Activated T-helper 17 cell treated with anti-CD3 and anti-CD28 coated beads, Interleukin-2, amount 50 U/mL, for 72 hours (primary cell): ENCODE results near the gene PRKCA. TPM values are rescaled to one million over a fixed set of nuclear protein-coding genes. Genes with fewer than 3 reads are reported as not detected.
A peak's percentile ranks its signal among the peaks of the same experiment; 100 is the strongest.

Experiments
- ATAC-seq: fragments of 150-1000 bp; cut with Tn5 transposase; replicated peaks from 2 replicates; pipeline ENCODE4 v1.10.0; 2021; ENCODE audit warnings: mild to moderate bottlenecking, moderate library complexity
- H3K27ac Mint-ChIP-seq: one replicate; pipeline ENCODE4 v1.8.0; 2022; ENCODE audit warnings: mixed read lengths
- H3K27me3 Mint-ChIP-seq: one replicate; pipeline ENCODE4 v1.8.0; 2022; ENCODE audit warnings: mixed read lengths
- H3K36me3 Mint-ChIP-seq: one replicate; pipeline ENCODE4 v1.8.0; 2022; ENCODE audit warnings: low read depth, mild to moderate bottlenecking, mixed read lengths
- H3K4me1 Mint-ChIP-seq: one replicate; pipeline ENCODE4 v1.8.0; 2022; ENCODE audit warnings: mixed read lengths
- H3K4me3 Mint-ChIP-seq: one replicate; pipeline ENCODE4 v1.8.0; 2022; ENCODE audit warnings: mild to moderate bottlenecking, mixed read lengths
- H3K9me3 Mint-ChIP-seq: one replicate; pipeline ENCODE4 v1.8.0; 2022; ENCODE audit warnings: mixed read lengths
- total RNA-seq, 2 donors: library from RNA; stranded (reverse); gene quantifications; one replicate each; pipeline ENCODE4 v1.2.3, GENCODE V29; 2022

PRKCA gene
- total RNA-seq, 2 donors from 2014 or later, result 58.2 to 86.0 TPM

DNA sequence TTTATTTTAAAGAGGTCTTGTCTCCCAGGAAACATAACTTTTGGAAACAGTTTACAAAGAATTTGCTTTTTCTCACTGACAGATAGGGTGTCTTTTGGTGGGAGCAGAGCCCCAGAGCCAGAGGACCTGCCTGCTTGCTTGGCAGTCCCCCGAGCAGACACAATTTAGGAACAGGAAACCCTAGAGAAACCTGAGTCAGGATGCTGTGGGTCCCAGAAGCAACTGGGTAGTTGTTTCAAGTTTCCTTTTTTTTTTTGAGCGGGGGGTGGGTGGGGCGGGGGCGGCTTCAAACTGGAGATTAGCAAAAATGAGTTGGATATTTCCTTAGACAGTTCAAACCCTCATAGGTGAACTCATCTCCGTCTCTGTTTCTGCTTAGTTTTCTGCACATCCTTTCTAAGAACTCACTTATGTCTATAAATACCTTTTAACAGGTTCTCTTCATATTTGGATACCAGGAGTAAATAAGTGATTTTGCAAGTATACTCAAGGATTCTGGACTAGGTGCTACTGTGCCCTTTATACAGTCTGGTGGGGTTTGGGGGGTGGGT, 135.1 kb downstream of the PRKCA start:
- H3K27me3 Mint-ChIP-seq, result no peaks in the 10 kb centered on the region
- H3K4me3 Mint-ChIP-seq, result no peak overlapping the region
- no peak overlapping the region for H3K27ac Mint-ChIP-seq
- H3K36me3 Mint-ChIP-seq, result peaks cover 13% of the 10 kb centered on the region
- H3K9me3 Mint-ChIP-seq, result no peaks in the 10 kb centered on the region
- peaks cover 22% of the 10 kb centered on the region for H3K4me1 Mint-ChIP-seq
- ATAC-seq, result peak; percentile 87

GRCh38 chr17:66438101-66438500, 135.7 kb downstream of the PRKCA start:
- no peaks in the 10 kb centered on the region for H3K9me3 Mint-ChIP-seq
- H3K4me3 Mint-ChIP-seq, result no peak overlapping the region
- no peaks in the 10 kb centered on the region for H3K27me3 Mint-ChIP-seq
- H3K36me3 Mint-ChIP-seq, result peaks cover 19% of the 10 kb centered on the region
- no peak overlapping the region for H3K27ac Mint-ChIP-seq
- H3K4me1 Mint-ChIP-seq, result peaks cover 24% of the 10 kb centered on the region
- no peak for ATAC-seq

GRCh38 chr17:66441101-66441661, 138.8 kb downstream of the PRKCA start:
- Mint-ChIP-seq H3K36me3 (peaks cover 41% of the 10 kb centered on the region), H3K9me3 (no peaks in the 10 kb centered on the region), H3K4me3 (no peak overlapping the region), H3K4me1 (peaks cover 35% of the 10 kb centered on the region), H3K27ac (no peak overlapping the region), H3K27me3 (no peaks in the 10 kb centered on the region)
- ATAC-seq, result no peak

DNA sequence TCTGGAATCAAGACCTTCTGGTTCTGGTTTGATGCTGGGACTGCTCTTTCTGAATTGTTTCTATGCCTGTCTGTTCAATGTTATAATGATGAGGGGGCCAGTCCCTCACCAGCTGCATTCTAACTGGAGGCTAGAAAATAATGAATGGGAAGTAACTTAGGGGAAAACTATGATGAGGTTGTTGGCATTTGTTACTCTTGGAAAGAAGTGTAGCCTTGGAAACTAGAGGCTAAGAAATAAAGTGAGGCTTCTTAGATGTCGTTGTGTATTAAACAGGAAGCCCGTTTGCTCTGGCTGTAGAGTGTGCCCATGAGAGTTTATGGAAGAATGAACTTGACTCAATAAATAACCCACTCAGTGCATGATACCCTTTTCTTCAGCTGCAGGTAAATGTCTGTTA, 140.8 kb downstream of the PRKCA start:
- ATAC-seq, result no peak
- Mint-ChIP-seq H3K4me1 (peaks cover 39% of the 10 kb centered on the region), H3K27me3 (no peaks in the 10 kb centered on the region), H3K9me3 (no peaks in the 10 kb centered on the region), H3K27ac (peak overlapping the region; percentile 81), H3K4me3 (no peak overlapping the region), H3K36me3 (peaks cover 41% of the 10 kb centered on the region)

- Mint-ChIP-seq H3K27me3 (no peaks in the 10 kb centered on the region), H3K9me3 (no peaks in the 10 kb centered on the region), H3K36me3 (peaks cover 41% of the 10 kb centered on the region), H3K4me1 (peaks cover 35% of the 10 kb centered on the region), H3K4me3 (no peak overlapping the region), H3K27ac (peak overlapping the region; percentile 81)
- ATAC-seq, result no peak
Observed at GRCh38 chr17:66443606-66444005, 141.2 kb downstream of the PRKCA start.

GRCh38 chr17:66444031-66444430, 141.6 kb downstream of the PRKCA start:
- Mint-ChIP-seq H3K4me1 (peaks cover 34% of the 10 kb centered on the region), H3K27me3 (no peaks in the 10 kb centered on the region), H3K36me3 (peaks cover 41% of the 10 kb centered on the region), H3K27ac (peak overlapping the region; percentile 81), H3K4me3 (no peak overlapping the region), H3K9me3 (no peaks in the 10 kb centered on the region)
- no peak for ATAC-seq

- ATAC-seq, result no peak
- Mint-ChIP-seq H3K27ac (peak overlapping the region; percentile 49), H3K9me3 (no peaks in the 10 kb centered on the region), H3K36me3 (peaks cover 41% of the 10 kb centered on the region), H3K4me3 (no peak overlapping the region), H3K4me1 (peaks cover 43% of the 10 kb centered on the region), H3K27me3 (no peaks in the 10 kb centered on the region)
Observed at GRCh38 chr17:66445229-66445628, 142.8 kb downstream of the PRKCA start.

DNA sequence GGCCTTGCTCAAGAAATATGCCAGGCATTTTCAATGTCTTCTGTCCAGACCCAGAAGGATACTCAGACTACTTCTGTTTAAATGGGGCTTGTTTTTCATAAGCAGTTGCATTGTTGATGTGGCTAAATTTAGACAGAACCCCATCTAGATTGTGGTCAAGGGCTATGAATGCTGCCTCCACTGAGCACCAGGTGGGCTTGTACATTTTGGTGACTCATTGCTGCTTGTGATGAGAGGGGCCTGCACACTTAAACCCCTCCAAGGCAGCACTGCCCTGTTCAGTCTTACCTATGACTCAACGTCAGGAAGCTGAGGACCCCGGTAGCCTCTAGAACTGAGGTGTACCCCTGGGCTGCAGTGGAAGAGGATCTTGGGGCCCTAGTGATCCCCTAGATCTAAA, 144.0 kb downstream of the PRKCA start:
- H3K9me3 Mint-ChIP-seq, result no peaks in the 10 kb centered on the region
- H3K4me1 Mint-ChIP-seq, result peaks cover 49% of the 10 kb centered on the region
- H3K27me3 Mint-ChIP-seq, result no peaks in the 10 kb centered on the region
- no peak for ATAC-seq
- no peak overlapping the region for H3K4me3 Mint-ChIP-seq
- no peak overlapping the region for H3K27ac Mint-ChIP-seq
- peaks cover 39% of the 10 kb centered on the region for H3K36me3 Mint-ChIP-seq

DNA sequence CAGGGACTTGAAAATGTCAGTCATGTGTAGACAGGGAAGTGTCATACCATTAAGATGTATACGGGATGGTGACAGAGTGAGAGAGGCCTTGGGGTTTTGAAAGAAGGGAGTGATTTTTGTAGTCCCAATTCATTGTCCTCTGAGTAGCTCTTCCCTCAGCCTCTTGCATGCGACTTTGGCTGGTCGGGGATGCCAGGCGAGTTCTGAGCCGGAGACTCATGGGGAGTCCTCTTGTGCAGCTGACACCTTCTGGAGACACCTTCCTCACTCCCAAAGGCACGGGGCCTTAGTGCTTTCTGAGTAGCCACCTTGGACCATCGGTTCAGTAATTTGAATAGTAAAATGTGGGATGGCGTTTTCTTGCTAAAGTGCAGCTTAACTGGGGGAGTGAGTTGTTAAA, 144.7 kb downstream of the PRKCA start:
- no peak for ATAC-seq
- Mint-ChIP-seq H3K36me3 (peaks cover 31% of the 10 kb centered on the region), H3K4me3 (no peak overlapping the region), H3K9me3 (no peaks in the 10 kb centered on the region), H3K4me1 (peaks cover 49% of the 10 kb centered on the region), H3K27ac (no peak overlapping the region), H3K27me3 (no peaks in the 10 kb centered on the region)

DNA sequence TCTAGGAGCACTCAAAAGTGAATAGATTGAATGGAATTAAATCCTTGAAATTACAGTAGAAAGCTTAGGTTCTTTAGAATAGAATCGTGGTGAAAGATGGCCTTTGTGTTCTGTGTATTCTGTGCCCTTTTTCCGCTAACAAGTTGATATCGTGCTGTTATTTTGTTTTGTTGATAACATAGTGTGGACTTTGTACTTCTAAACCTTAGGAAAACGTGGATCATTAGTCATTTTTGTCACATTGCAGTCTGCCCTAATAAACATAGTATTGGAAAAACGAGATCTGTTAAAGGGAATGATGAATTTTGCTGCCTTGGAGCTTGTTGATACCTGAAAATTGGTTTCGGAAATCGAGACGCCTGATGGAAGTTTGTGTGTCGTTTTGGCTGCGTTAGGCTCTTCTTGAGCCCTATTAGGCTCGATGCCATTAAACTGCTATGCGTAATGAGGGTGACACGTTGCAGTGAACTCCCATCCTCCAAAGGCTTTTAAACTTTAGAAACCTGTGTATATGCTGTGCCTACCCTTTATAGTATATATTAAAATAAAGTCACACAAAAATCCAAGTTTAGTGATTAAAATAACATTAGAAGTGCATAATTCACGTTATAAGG, 145.7 kb downstream of the PRKCA start:
- H3K9me3 Mint-ChIP-seq, result no peaks in the 10 kb centered on the region
- no peak overlapping the region for H3K27ac Mint-ChIP-seq
- peaks cover 39% of the 10 kb centered on the region for H3K4me1 Mint-ChIP-seq
- ATAC-seq, result no peak
- no peaks in the 10 kb centered on the region for H3K27me3 Mint-ChIP-seq
- peaks cover 22% of the 10 kb centered on the region for H3K36me3 Mint-ChIP-seq
- no peak overlapping the region for H3K4me3 Mint-ChIP-seq

DNA sequence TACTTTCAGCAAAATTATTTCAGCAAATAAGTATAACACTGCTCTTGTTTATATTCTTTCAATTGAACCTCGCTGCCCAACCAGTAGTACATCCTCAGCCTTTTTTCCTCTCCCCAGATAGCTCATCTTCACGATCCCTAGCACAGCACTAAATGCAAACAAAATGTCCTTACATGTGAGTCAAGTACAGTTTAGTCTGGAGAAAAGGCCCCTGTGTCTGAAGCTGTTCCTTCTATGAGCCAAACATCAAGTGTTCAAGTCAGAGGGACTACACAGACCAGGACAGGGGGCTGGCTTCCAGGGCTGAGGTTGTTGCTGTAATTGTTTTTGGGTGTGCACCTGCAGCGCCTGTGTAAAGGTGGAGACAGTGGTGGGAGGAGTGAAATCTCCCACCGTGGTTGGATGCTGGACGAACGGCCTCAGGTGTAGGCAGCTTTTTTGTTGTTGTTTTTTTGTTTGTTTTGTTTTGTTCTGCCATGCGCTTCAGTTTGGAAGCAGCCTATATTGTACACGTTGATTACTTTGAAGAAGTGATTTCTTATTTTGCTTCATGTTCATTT, 147.1 kb downstream of the PRKCA start:
- no peak for ATAC-seq
- no peaks in the 10 kb centered on the region for H3K9me3 Mint-ChIP-seq
- peaks cover 36% of the 10 kb centered on the region for H3K4me1 Mint-ChIP-seq
- no peak overlapping the region for H3K4me3 Mint-ChIP-seq
- peak overlapping the region; percentile 65 for H3K27ac Mint-ChIP-seq
- H3K36me3 Mint-ChIP-seq, result peaks cover 24% of the 10 kb centered on the region
- H3K27me3 Mint-ChIP-seq, result no peaks in the 10 kb centered on the region

DNA sequence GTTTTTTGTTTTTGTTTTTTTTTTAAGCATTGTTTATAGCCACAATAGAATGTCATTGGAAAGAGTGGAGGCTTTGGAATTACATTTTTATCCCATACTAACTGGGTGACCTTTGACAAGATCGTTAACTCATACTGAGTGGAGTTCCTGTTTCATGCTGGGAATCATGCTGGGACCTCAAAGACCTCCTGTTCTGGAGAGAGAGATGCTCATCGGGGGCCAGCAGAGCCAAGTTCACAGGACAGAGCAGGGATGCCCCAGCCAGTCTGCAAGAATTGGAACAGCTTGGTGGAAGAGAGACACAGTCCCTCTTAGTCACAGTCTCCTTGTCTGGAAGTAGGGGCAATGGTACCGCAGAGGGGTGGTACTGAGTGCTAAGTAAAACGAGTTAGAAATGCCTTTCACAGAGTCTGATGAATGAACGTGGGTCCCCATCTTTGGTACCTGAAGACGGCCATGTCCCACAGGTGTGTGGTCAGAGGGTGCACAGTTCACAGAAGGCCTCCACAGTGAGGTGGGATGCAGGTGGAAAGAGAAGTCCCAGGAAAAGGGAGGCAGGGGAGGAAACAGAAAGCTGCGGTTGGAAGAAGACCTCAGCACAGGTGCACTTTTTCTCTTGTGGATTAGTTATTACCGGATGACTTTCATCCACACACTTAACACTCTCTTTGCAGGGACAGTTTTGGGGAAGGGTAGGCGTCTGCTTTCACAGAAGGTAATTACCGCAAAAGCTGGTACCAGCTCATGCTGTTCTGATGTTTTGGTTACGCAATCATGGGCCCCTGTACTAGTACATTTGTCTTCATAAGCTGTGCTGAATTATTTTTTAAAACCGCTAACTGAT, 147.8 kb downstream of the PRKCA start:
- peak; percentile 81 for ATAC-seq
- H3K4me3 Mint-ChIP-seq, result peak overlapping the region; percentile 9
- peaks cover 32% of the 10 kb centered on the region for H3K4me1 Mint-ChIP-seq
- H3K27ac Mint-ChIP-seq, result peak overlapping the region; percentile 65
- no peaks in the 10 kb centered on the region for H3K9me3 Mint-ChIP-seq
- H3K27me3 Mint-ChIP-seq, result no peaks in the 10 kb centered on the region
- peaks cover 24% of the 10 kb centered on the region for H3K36me3 Mint-ChIP-seq

GRCh38 chr17:66450852-66451158, 148.4 kb downstream of the PRKCA start:
- Mint-ChIP-seq H3K9me3 (peaks cover 3% of the 10 kb centered on the region), H3K36me3 (peaks cover 25% of the 10 kb centered on the region), H3K4me3 (peak overlapping the region; percentile 9), H3K4me1 (peaks cover 32% of the 10 kb centered on the region), H3K27me3 (no peaks in the 10 kb centered on the region), H3K27ac (no peak overlapping the region)
- ATAC-seq, result peak; percentile 16

GRCh38 chr17:66451188-66452149, 149.1 kb downstream of the PRKCA start:
- Mint-ChIP-seq H3K9me3 (peaks cover 5% of the 10 kb centered on the region), H3K4me3 (no peak overlapping the region), H3K27ac (peak overlapping the region; percentile 2), H3K4me1 (peaks cover 27% of the 10 kb centered on the region), H3K36me3 (peaks cover 32% of the 10 kb centered on the region), H3K27me3 (no peaks in the 10 kb centered on the region)
- ATAC-seq, result no peak
